ENCODE measurements around the gene GOT2.

The GOT2 gene

DNA sequence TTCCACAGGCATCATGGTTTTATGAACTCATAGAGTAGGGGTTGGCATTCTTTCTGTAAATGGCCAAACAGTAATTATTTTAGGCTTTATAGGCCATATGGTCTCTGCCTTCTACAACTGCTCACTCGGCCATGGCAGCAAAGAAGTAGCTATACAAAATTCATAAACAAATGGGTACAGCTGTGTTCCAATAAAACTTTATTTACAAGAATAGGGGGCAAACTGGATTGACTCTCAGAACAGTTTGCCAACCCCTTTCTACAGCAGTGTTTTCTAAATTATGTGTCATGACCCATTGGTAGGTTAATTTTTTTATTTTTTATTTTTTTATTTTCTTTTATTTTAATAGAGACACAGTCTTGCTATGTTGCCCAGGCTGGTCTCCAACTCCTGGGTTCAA, 20.4 kb downstream of the GOT2 start (continued):
- TF ChIP-seq, protein P1, sequence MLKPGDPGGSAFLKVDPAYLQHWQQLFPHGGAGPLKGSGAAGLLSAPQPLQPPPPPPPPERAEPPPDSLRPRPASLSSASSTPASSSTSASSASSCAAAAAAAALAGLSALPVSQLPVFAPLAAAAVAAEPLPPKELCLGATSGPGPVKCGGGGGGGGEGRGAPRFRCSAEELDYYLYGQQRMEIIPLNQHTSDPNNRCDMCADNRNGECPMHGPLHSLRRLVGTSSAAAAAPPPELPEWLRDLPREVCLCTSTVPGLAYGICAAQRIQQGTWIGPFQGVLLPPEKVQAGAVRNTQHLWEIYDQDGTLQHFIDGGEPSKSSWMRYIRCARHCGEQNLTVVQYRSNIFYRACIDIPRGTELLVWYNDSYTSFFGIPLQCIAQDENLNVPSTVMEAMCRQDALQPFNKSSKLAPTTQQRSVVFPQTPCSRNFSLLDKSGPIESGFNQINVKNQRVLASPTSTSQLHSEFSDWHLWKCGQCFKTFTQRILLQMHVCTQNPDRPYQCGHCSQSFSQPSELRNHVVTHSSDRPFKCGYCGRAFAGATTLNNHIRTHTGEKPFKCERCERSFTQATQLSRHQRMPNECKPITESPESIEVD (tag by site-specific recombination; IDR thresholded peaks at IDR 0.05) = no peak
- TF ChIP-seq ZSCAN18 (tag by site-specific recombination; IDR thresholded peaks at IDR 0.05) = no peak

GRCh38 chr16:58709333-58709732, 24.8 kb downstream of the GOT2 start:
- no peak overlapping the region for H3K4me3 ChIP-seq (ENCODE audit: low read depth, low read length)
- H3K4me1 ChIP-seq (ENCODE audit: control insufficient read depth, insufficient read depth, low read length) = no peaks in the 10 kb centered on the region
- H3K9me3 ChIP-seq (ENCODE audit: control insufficient read depth, insufficient read depth, low read depth, low read length) = no peaks in the 10 kb centered on the region
- CTCF ChIA-PET = interaction anchor here (0.8 kb wide), 1 partner anchor 373 kb away, joined by 3 read pairs; no protein-coding TSS in a partner anchor
- POLR2A ChIA-PET = no interaction called here
- no peak for TF ChIP-seq ZEB2 (tag by site-specific recombination; IDR thresholded peaks at IDR 0.05)
- no peak for TF ChIP-seq ZNF24 (tag by site-specific recombination; IDR thresholded peaks at IDR 0.05)
- no peak for TF ChIP-seq ZNF202 (tag by site-specific recombination; IDR thresholded peaks at IDR 0.05; ENCODE audit: borderline replicate concordance)
- no peak for TF ChIP-seq ZNF37A (tag by site-specific recombination; IDR thresholded peaks at IDR 0.05)
- no peak for TF ChIP-seq ZBTB17 (tag by site-specific recombination; IDR thresholded peaks at IDR 0.05)
- no peak for TF ChIP-seq KLF10 (tag by site-specific recombination; IDR thresholded peaks at IDR 0.05)
- TF ChIP-seq ZNF791 (tag by site-specific recombination; IDR thresholded peaks at IDR 0.05) = no peak
- no peak for TF ChIP-seq ZNF311 (tag by site-specific recombination; IDR thresholded peaks at IDR 0.05; ENCODE audit: borderline replicate concordance)
- no peak for TF ChIP-seq ZNF138 (tag by site-specific recombination; IDR thresholded peaks at IDR 0.05; ENCODE audit: borderline replicate concordance)
- TF ChIP-seq ZNF157 (tag by site-specific recombination; IDR thresholded peaks at IDR 0.05) = no peak
- no peak for TF ChIP-seq ZNF394 (tag by site-specific recombination; IDR thresholded peaks at IDR 0.05; ENCODE audit: borderline replicate concordance)
- TF ChIP-seq, protein P2, sequence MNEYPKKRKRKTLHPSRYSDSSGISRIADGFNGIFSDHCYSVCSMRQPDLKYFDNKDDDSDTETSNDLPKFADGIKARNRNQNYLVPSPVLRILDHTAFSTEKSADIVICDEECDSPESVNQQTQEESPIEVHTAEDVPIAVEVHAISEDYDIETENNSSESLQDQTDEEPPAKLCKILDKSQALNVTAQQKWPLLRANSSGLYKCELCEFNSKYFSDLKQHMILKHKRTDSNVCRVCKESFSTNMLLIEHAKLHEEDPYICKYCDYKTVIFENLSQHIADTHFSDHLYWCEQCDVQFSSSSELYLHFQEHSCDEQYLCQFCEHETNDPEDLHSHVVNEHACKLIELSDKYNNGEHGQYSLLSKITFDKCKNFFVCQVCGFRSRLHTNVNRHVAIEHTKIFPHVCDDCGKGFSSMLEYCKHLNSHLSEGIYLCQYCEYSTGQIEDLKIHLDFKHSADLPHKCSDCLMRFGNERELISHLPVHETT (tag by site-specific recombination; IDR thresholded peaks at IDR 0.05) = no peak
- TF ChIP-seq ZNF530 (tag by site-specific recombination; IDR thresholded peaks at IDR 0.05; ENCODE audit: low read depth) = no peak
- TF ChIP-seq ZNF211 (tag by site-specific recombination; IDR thresholded peaks at IDR 0.05; ENCODE audit: low read depth) = no peak
- no peak for TF ChIP-seq HOXD13 (CRISPR knock-in tag; IDR thresholded peaks at IDR 0.05; ENCODE audit: borderline replicate concordance)
- TF ChIP-seq ZNF292 (tag by site-specific recombination; IDR thresholded peaks at IDR 0.05; ENCODE audit: borderline replicate concordance, low read depth) = no peak
- TF ChIP-seq ZSCAN30 (tag by site-specific recombination; IDR thresholded peaks at IDR 0.05) = no peak
- TF ChIP-seq YY1 (tag by site-specific recombination; IDR thresholded peaks at IDR 0.05) = no peak
- TF ChIP-seq ZNF174 (tag by site-specific recombination; IDR thresholded peaks at IDR 0.05) = no peak
- no peak for TF ChIP-seq ZNF239 (tag by site-specific recombination; IDR thresholded peaks at IDR 0.05)
- peaks cover 39 to 77% of the 10 kb centered on the region in 2 experiments for H3K36me3 ChIP-seq (ENCODE audit: control insufficient read depth in 2 of 2, insufficient read depth in 1 of 2, low read length in 2 of 2)
- no peak overlapping the region for H3K27ac ChIP-seq (ENCODE audit: extremely low read depth, low read depth, low read length)
